Panc1 (cell line): ENCODE measurements around the gene KCTD5. TPM values are rescaled to one million over a fixed set of nuclear protein-coding genes. Genes with fewer than 3 reads are reported as not detected.

Experiments
- ATAC-seq: fragments of 200-7000 bp; cut with Tn5 transposase; 2 replicates; pipeline ENCODE4 v1.9.1; 2020; ENCODE audit warnings: mild to moderate bottlenecking, moderate library complexity
- BruUV-seq: library from RNA; stranded (reverse); fragments of 400-500 nt; replicated peaks from 2 replicates; lab custom pipeline; 2021; lab: Mats Ljungman, UMichigan
- CTCF ChIA-PET: fragments of 300-600 bp; sonication (Branson Sonifier 250); formaldehyde crosslinking; loops from one replicate; lab custom pipeline; 2022; ENCODE audit warnings: antibody characterized with exemption; lab: Charles Lee
- POLR2A ChIA-PET: fragments of 300-600 bp; sonication (Branson Sonifier 250); formaldehyde crosslinking; loops from one replicate; lab custom pipeline; 2022; ENCODE audit warnings: antibody characterized with exemption; lab: Charles Lee
- DNase-seq: peaks from one replicate; pipeline ENCODE4 v3.0.0-alpha.2; 2010; ENCODE audit warnings: low read depth, low spot score
- H3K27ac ChIP-seq: 2 replicates; pipeline ENCODE4 v1.5.1; 2011; ENCODE audit warnings: mild to moderate bottlenecking, low read length, inconsistent platforms
- H3K27me3 ChIP-seq: fragments of 200-500 bp; sonication (Bioruptor generic); 2 replicates; pipeline ENCODE4 v1.6.0; 2014; ENCODE audit warnings: low read length, inconsistent platforms; ENCODE audit not compliant: control insufficient read depth, insufficient read depth
- H3K36me3 ChIP-seq: fragments of 200-500 bp; sonication (Bioruptor generic); 2 replicates; pipeline ENCODE4 v1.5.1; 2014; ENCODE audit warnings: inconsistent platforms, mild to moderate bottlenecking, low read length, moderate library complexity; ENCODE audit not compliant: control insufficient read depth, insufficient read depth
- H3K4me1 ChIP-seq: 2 replicates; pipeline ENCODE4 v1.5.1; 2011; ENCODE audit warnings: inconsistent platforms, mild to moderate bottlenecking, low read length, moderate library complexity; ENCODE audit not compliant: control insufficient read depth, insufficient read depth
- H3K4me3 ChIP-seq, 2 experiments: 2 replicates each; pipeline ENCODE4 v1.5.1; 2011 to 2012; ENCODE audit warnings: low read depth in 2 of 2, low read length in 2 of 2, mild to moderate bottlenecking in 2 of 2, inconsistent platforms in 1 of 2, moderate library complexity in 1 of 2
- H3K9me3 ChIP-seq: fragments of 200-500 bp; sonication (Bioruptor generic); 2 replicates; pipeline ENCODE4 v1.5.1; 2014; ENCODE audit warnings: low read depth, mild to moderate bottlenecking, inconsistent platforms, low read length, moderate library complexity; ENCODE audit not compliant: control insufficient read depth, insufficient read depth
- CTCF ChIP-seq: fragments of 450-650 bp; IDR thresholded peaks from 2 replicates; pipeline ENCODE4 v1.5.1; 2017; ENCODE audit warnings: mild to moderate bottlenecking
- POLR2AphosphoS5 ChIP-seq: IDR thresholded peaks from 2 replicates; pipeline ENCODE4 v1.6.1; 2012; ENCODE audit warnings: mild to moderate bottlenecking, low read depth, low read length, moderate library complexity
- SIN3A ChIP-seq: IDR thresholded peaks from 2 replicates; pipeline ENCODE4 v1.6.1; 2012; ENCODE audit warnings: low read depth, mild to moderate bottlenecking, low read length, moderate library complexity, borderline replicate concordance; ENCODE audit not compliant: insufficient read depth
- TCF7L2 ChIP-seq: IDR thresholded peaks from 2 replicates; pipeline ENCODE4 v1.6.1; 2011; ENCODE audit warnings: mild to moderate bottlenecking, low read depth, low read length, inconsistent platforms
- in situ Hi-C: cut with HindIII; loops from 2 replicates; pipeline ENCODE4 v1.10.0; 2016; ENCODE audit warnings: low sequenced_read_pairs, low pct_unique_long_range_greater_than_20kb
- intact Hi-C: fragments of 100-400 bp; cut with micrococcal nuclease; formaldehyde crosslinking; loops from one replicate; pipeline ENCODE4 v1.10.0; 2022; ENCODE audit not compliant: unreplicated experiment
- total RNA-seq: library from RNA; stranded (reverse); gene quantifications from one replicate; pipeline ENCODE4 v1.2.1, GENCODE V29; 2021; ENCODE audit not compliant: unreplicated experiment
- TF ChIP-seq, protein P1 (sequence below), 2 experiments: IDR thresholded peaks; 2 replicates each; pipeline ENCODE4 v1.6.1; 2011 to 2012; ENCODE audit warnings: low read depth in 2 of 2, control low read depth in 1 of 2, low read length in 1 of 2, mild to moderate bottlenecking in 1 of 2, moderate library complexity in 1 of 2; ENCODE audit not compliant: insufficient read depth in 1 of 2

The KCTD5 gene
- total RNA-seq, 1 experiment from 2014 or later, result 61.1 TPM

GRCh38 chr16:2689968-2690801, 7.9 kb downstream of the KCTD5 start:
- in situ Hi-C loops, result no loop called here
- no peaks in the 10 kb centered on the region for H3K27me3 ChIP-seq
- POLR2A ChIA-PET, result no interaction called here
- no peaks in the 10 kb centered on the region for H3K9me3 ChIP-seq
- no peaks in the 10 kb centered on the region for H3K36me3 ChIP-seq
- H3K4me3 ChIP-seq, result no peak overlapping the region
- TF ChIP-seq CTCF (no peak), TCF7L2 (no peak), SIN3A (no peak), POLR2AphosphoS5 (no peak)
- TF ChIP-seq, protein P1, sequence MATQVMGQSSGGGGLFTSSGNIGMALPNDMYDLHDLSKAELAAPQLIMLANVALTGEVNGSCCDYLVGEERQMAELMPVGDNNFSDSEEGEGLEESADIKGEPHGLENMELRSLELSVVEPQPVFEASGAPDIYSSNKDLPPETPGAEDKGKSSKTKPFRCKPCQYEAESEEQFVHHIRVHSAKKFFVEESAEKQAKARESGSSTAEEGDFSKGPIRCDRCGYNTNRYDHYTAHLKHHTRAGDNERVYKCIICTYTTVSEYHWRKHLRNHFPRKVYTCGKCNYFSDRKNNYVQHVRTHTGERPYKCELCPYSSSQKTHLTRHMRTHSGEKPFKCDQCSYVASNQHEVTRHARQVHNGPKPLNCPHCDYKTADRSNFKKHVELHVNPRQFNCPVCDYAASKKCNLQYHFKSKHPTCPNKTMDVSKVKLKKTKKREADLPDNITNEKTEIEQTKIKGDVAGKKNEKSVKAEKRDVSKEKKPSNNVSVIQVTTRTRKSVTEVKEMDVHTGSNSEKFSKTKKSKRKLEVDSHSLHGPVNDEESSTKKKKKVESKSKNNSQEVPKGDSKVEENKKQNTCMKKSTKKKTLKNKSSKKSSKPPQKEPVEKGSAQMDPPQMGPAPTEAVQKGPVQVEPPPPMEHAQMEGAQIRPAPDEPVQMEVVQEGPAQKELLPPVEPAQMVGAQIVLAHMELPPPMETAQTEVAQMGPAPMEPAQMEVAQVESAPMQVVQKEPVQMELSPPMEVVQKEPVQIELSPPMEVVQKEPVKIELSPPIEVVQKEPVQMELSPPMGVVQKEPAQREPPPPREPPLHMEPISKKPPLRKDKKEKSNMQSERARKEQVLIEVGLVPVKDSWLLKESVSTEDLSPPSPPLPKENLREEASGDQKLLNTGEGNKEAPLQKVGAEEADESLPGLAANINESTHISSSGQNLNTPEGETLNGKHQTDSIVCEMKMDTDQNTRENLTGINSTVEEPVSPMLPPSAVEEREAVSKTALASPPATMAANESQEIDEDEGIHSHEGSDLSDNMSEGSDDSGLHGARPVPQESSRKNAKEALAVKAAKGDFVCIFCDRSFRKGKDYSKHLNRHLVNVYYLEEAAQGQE (IDR thresholded peaks at IDR 0.05; ENCODE audit: insufficient read depth in 1 of 2, low read depth in 2 of 2, low read length in 1 of 2), result no peak
- H3K4me1 ChIP-seq, result peaks cover 10% of the 10 kb centered on the region
- BruUV-seq, result no TSS peak
- CTCF ChIA-PET, result no interaction called here
- intact Hi-C loops, result no loop called here
- H3K27ac ChIP-seq, result no peak overlapping the region
- no peak for ATAC-seq
- DNase-seq, result no peak

GRCh38 chr16:2690852-2691251, 8.5 kb downstream of the KCTD5 start:
- BruUV-seq, result no TSS peak
- Histone ChIP-seq H3K27me3 (no peaks in the 10 kb centered on the region), H3K4me1 (peaks cover 10% of the 10 kb centered on the region), H3K27ac (no peak overlapping the region), H3K9me3 (no peaks in the 10 kb centered on the region), H3K36me3 (no peaks in the 10 kb centered on the region), H3K4me3 (no peak overlapping the region)
- no peak for DNase-seq
- no peak for TF ChIP-seq SIN3A
- TF ChIP-seq TCF7L2, result no peak
- intact Hi-C loops (no loop called here), in situ Hi-C loops (no loop called here)
- POLR2A ChIA-PET, result no interaction called here
- ATAC-seq, result no peak
- CTCF ChIA-PET, result no interaction called here
